Stimulated activated CD4-positive, alpha-beta T cell treated with anti-CD3 and anti-CD28 coated beads, Interleukin-4, amount 100 ng/mL, for 48 hours (primary cell): Measurements from ENCODE around the gene PAX8.
"Not testable (repeated sequence)": the region's sequence is repeated elsewhere in the genome, so short reads cannot be mapped to it uniquely, and the experiment has no call there.

Experiments
- DNase-seq, 2 donors: peaks; one replicate each; pipeline ENCODE4 v3.0.0-alpha.2; 2020; ENCODE audit warnings: low read depth in 2 of 2

The PAX8 gene

DNA sequence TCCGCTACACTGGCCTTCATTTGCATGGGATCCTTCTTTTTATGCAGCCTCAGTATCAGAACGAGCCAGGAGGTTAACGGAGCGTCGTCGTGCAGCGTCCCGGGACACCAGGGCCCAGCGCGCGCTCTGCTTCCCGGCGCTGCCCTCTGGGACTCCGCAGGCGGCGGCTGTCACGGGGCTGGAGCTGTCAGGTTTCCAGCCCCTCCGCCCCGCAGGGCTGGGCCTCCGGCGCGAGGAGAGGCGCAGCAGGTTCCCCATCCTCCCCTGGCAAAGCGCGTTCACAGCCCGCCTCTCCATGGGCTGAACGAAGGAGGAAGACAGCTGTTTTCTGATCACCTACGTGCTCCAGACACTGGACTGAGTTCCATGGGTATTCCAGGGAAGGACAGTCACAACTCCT lies 12.5 kb upstream of the PAX8 start:
- no peak for DNase-seq

DNA sequence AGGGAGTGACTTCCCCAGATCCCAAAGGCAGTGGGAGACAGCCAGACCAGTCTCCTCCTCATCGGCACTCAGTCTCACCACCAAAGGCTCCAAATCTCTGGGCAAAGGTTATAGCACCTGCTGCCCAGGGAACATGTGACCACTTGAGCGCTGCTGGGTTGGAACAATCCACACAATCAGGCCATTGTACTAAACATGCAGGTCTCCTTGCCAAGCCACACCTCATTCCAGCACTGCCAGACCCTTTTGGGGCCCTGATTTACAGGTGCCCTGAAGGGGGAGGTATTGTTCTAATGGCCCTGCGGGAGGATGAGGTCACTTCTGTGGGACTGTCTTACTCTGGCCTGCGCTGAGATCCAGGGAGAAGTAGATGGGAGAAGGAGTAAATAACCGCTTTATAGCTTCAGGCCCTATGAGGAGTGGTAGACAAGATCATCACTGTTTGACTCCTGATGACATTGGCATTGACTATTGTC lies 10.0 kb upstream of the PAX8 start:
- not testable (repeated sequence) for DNase-seq

DNA sequence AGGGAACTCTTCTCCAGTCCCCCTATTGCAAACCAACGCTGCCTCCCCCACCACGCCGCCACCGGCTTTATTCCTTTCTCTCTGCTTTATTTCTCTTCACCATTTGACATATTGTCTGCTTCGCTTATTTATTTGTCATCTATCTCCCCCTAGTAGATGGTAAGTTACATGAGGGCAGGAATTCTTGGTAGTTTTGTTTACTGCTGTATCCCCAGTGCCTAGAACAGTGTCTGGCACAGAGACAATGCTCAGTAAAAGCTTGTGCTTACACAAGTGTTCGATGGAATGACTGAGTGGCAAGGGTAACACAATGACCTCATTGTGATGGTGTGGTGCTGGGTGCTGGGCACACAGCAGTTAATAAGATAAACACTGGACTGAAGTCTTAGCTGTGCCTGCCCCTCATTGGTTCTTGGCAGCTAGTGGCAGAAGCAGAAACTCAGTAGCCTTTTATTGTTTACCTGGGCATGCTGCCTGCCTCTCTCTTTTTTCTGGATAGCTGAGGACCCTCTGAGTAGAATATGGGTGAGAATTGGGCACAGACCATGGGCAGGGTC lies 9.5 kb upstream of the PAX8 start:
- not testable (repeated sequence) for DNase-seq

DNA sequence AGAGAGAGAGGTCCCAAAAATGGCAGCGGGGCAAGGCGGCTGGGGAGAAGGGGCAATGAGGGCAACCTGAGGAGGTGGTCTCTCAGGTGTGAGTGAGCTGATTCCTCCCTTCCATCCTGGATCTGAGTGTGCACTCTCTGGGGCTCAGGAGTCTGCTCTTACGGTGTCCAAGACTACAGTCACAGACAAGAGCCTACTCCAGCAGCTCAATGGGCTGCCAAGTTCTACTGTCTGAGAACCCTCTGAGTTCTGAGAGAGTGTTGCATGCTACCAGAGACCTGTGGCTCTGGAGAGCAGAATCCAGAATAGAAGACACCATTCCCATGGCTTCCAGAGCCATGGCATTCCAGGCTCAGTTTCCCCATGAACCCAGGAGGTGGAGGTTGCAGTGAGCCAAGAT lies 7.1 kb upstream of the PAX8 start:
- no peak for DNase-seq

DNA sequence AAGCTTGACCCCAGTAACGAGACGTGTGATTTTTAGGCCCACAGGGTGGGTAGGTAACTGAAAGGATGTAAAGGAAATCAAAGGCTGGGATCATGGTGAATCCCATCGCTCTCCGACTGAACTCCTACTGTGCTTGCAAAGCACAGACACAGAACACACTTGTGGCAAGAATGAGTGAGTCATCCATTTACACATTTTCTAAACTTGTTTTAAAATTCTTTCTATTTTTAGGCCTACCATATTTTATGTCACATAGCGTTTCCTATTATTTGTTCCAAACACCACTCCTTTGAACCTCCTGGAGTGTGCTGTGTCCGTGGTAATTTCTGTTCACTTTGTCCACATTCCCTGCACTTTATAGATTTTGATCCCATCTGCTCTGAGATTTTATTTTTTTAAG lies 6.3 kb upstream of the PAX8 start:
- not testable (repeated sequence) for DNase-seq

DNA sequence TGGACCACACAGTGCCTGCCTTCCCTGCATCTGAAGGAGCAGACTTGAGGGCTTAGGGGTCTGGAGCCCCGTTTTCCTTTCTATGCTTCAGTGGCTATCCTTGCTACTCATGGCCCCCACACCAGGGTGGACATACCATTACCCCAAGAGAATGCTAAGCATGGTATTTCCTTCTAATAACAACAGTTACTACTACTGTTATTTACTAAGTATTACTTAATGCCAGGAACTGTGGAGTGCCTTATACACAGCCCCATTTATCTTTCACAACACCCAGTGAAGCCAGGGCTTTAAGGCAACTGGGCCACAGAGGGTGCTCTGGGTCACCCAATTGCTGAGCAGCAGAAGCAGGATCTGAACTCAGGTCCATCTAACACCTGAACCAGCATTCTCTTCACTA lies 5.8 kb upstream of the PAX8 start:
- DNase-seq = no peak

DNA sequence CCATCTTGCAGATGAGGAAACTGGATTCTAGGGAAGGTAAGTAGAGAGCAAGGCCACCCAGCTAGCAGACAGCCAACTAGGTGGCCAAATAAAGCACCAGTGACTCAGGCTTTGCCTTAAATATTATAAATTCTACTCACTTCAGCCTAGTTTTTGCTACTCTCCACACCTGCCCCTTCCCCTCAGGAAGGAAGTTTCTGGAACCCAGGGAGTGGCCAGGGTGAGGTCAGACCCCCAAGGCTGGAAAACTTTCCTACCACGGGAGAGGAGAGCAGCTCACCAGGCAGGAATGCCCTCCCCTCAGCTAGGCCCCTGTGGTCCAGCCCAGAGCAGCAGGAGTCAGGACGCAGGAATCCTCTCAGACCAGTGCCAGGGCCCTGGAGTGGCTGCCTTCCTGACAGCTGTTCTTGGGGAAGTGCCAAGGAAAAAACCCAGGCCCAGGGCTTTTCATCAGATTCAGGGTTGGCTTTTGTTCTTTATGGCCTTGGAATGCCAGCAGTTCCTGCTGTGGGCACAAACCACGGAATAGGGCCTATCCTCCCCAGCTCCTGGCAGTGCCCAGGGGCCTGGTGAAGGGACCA lies 5.1 kb upstream of the PAX8 start:
- DNase-seq = no peak

DNA sequence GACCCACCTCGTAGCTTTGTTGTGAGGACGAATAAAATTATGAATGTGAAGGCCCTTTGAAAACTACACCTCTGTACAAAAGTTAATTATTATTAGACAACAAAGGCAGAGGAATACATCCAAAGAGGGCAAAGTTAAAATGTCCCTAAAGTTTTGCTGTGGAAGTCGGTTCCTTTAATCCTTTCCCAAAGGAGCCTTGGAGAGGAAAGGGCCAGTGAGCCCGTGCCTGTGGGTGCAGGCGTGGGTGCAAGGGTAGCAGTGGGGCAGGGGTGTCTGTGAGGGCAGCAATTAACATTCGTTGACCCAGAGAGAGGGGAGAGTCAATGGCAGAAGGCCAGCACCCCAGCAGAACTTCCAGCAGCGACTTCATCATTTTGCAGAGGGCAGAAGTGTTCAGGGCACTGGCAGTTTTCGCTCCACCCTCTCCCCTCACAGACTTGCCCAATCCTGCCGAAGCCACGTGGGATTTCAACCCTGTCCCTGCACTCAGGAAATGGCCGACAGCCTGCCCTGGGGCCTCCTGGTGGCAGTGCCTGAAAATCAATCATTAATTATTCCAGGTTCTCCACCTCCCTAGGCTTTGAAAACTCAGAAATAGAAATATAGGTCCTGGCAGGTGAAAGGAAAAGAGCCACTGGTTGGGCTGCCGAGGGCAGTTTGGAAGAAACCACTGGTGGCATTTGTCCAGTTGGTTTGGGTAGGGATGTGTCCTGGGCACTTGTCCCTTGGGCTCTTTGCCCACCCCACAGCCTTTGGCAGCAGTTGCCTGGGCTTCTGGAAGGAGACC lies 4.2 kb upstream of the PAX8 start:
- no peak for DNase-seq

DNA sequence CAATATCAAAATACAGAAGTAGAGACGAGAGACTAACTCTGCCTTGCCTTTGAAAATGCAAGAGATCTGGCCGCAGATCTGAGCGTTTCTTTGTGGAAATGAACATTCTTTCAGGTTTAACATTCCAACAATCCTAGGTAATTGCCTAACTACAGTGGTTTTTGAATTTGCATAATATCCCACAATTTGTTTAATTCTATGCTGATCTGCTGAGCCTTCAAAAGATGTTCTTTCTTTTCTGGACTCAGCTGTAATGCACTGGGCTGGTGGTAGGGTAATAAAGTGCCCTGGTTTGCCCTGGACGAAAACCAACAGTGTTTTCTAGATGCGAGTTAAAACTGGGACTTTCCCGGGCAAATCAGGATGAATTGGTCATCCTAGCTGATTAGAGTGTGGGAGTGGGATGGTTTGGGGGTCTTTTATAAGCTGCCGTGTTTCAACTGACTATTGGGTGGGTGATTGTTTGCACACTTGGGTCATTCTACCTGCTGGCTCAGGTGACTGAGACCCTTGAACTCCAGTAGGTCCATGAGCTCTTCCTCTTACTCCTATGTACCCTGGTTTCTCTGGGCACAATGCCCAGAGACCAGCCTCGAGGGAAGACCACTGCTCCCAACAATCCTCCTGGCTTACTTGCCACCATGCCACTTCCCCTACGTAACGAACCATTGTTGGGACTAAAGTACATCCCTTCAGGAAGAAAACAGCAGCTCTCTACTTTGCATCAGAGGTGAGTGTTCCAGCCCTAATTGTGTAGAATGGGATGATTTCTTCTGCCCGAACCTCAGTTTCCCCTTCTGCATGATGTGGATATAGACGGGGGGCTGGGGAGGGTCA lies 3.4 kb upstream of the PAX8 start:
- DNase-seq = no peak

DNA sequence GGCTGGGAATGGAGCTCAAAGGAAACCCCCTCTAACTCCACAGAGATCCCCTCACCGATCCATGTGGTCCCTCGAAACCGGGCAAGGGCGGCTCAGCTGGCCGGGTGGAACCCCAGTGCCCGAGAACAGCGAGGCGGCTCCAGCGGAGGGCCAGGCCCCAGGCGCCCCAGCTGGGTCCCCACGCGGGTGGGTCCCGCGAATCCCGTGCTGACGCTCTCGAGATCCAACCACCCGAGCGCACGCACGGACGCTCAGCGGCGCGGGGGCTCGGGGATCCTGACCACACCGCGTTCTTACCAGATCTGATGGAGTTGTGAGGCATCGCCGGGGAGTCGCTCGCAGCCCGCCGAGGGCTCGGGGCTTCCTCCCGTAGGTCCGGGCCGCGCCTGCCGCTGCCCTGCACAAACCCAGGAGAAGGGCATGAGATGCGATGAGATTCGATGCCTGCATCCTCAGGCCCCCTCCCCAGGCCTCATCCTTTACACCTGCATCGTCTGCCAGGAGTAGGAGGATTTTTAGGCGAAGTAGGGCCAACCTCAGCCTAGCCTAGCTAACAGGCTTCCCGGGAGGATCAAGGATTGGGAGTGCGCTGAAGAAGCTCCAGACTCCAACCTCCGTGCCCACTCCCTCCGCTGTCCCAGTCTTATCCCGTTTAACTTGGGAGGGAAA lies 514 bp downstream of the PAX8 start:
- DNase-seq = no peak

DNA sequence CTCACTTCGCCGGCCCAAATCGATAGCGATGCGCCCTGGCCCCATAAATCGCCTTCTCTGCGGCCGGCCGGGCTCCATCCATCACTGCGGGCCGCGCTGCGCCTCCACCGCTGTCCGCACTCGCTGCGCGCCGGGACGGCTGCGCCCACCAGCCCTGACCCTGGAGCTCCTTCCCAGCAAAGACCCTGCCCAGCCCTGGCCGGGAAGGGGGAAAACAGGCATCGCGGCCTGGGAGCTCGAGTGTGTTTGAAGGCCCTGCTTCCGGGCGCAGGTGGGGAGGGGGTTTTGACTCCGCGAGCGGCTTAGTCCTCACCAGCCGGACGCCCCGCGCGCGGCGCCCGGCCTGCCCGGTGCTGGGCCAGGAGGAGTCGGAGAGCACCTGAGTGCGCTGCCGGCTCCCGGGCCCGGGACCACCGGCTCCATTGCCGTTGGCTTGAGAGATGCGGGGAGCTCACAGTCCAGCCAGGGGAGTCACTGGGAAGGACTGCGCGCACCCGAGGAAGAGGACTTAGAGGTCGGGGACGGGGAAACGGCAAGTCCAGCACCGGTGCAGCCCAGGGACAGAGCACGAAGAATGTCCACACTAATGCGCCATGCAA lies 1.1 kb downstream of the PAX8 start:
- DNase-seq = no peak

DNA sequence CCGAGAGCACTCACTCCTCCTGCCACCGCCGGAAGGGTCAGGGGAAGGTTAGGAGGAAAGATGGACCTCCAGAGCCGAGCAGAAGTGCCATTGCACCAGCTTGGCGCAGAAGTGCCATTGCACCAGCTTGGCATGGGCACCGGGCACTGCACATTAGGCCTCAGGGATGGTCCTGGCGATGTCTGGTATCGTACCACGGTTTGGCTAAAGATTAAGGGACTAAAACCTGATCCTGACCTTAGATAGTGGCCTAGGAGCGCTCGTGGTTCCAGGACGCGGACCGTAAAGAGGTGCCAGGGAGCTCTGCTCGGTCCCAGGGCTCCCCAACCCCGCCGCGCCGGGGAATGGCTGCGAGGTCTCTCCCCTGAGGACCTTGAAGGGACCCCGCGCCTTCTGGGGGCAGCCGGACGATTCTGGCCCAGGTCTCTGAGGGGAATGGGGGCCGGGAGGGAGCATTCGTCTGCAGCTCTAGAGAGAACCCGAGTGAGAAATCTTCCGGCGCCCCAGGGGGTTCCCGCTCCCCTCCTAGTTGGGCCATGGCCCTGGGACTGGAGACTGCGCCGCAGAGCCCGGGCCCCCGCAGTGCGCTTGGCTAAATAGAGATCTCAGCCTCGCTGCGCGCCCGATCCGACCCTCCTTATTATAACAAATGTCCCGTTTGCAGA lies 1.8 kb downstream of the PAX8 start:
- no peak for DNase-seq

DNA sequence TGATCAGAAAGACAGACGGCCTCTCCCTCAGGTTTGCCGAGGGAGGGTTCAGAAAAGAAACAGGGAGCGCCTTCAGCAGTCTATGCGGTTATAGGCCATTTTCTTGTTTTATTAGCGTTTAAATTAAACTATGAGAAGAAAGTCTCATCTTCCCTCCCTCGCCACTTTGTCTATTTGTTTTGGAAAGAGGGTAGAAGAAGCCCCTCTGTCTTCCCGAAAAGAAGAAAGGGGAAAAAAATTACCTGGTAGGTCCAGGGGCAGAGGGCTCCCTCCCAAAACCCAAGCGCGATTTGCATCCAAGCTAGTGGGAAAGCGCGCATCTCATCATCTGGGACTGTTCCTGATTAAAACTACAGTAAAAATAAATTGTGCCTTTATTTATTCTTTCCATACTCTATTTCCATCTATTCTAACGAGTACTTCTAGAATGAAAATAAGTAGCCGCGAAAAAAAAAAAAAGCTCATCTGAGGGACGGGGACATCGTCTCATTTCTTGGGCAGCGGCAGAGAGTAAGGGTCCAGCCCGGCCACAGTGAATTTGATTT lies 2.4 kb downstream of the PAX8 start:
- DNase-seq = no peak

DNA sequence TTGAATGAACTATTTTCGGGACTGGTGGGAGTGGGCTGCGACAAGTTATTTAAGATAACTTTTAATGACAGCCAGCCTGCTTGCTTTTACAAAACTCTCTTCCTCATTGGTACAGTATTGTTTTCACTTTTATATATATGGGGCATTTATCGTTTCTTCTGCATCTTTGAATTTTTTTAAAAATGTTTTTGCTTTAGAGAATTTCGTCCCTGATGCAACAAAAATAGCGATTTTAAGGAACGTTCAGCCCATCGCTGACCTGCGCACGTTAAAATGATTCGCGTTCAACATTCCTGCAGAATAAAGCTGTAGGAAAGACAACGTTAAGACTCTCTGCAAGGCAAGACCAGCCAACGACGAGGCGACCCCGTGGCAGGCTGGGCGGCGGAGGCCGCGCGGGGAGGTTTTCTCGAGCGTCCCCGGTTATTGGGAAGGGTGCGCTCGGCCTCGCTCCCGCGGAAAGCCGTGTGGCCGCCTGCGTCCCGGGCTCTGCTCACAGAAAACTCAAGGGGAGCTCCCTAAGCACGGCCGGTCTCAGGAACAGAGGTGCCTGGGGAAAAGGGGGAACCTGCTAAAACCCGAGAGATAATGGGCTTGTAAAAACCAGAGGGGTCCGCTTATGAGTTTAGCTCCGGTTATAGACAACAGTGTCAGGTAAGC lies 3.0 kb downstream of the PAX8 start:
- no peak for DNase-seq

DNA sequence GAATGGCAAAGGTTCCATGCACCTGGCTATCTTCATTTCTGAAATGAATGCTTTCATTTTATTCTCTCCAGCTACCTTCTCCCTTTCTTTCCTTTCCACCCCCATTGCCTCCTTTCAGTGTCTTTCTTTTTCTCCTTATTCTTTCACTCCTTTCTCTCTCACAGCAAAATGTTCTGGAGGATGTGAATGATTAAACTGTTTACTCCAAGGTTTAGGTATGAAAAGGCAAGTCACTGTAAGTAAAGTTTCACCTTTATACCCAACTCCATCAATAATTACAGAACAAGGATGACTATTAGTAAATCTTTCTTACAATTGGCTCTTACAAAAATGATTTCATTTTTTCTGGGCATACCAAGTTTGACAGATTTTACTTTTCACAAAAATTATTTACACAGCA lies 4.3 kb downstream of the PAX8 start:
- no peak for DNase-seq

DNA sequence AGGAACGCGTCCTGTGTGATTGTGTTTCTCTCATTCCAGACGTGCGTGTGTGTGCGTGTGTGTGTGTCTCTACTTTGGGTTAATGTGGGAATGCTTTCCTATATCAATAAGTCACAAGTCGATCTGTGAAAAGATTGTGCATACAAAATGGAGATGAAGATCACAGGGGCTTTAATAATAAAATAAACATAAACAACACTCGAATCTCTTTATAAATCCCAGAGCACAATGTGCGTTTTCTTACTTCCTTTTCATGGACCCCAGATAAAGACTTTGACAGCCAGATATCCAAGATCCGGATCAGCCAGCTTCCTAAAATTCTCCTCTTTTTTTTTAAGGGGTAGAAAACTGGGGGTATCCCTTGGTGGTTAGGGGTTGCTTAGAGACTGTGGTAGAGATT lies 4.7 kb downstream of the PAX8 start:
- no peak for DNase-seq

DNA sequence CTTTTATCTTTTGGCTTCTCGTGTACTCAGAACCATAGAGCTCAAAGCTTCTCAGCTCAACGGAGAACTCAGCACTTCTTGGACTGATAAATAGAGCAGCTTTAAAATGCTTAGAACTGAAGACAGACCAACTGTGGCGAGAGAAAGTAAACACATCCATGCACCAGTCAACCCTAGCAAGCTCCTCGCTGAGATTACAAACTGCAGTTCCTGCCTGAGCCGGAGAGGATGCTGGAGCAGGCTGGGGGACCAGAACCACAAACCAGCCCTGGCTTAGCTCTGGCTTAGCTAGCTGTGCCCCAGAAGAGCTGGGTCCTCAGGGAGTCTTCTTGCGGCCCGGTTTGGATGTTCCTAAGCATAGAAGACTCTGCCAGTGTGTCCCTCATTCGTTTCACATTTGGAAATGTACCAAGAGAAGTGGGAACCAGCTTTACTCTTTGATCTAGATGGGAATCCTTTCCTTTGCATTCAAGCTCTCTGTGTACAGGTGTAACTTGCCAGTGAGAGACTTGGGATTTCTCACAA lies 5.6 kb downstream of the PAX8 start:
- no peak for DNase-seq

DNA sequence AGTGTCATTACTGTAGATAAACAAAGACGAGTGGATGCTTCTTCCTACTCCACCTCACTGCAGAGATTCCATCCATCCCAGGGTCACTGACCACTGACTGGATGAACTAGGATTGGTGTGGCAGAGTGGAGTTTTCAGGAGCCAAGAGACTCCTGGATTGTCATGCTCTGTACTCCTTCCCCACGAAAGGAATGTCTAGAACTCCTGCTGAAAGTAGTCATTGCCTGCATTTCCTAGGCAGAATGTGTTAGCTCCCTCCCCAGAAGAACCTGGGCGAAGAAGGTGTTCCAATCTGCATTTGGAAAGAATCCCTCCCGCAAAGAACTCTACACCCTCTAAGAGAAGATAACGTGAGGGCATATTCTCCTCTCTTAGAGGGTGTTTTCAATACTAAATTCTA lies 6.2 kb downstream of the PAX8 start:
- no peak for DNase-seq

DNA sequence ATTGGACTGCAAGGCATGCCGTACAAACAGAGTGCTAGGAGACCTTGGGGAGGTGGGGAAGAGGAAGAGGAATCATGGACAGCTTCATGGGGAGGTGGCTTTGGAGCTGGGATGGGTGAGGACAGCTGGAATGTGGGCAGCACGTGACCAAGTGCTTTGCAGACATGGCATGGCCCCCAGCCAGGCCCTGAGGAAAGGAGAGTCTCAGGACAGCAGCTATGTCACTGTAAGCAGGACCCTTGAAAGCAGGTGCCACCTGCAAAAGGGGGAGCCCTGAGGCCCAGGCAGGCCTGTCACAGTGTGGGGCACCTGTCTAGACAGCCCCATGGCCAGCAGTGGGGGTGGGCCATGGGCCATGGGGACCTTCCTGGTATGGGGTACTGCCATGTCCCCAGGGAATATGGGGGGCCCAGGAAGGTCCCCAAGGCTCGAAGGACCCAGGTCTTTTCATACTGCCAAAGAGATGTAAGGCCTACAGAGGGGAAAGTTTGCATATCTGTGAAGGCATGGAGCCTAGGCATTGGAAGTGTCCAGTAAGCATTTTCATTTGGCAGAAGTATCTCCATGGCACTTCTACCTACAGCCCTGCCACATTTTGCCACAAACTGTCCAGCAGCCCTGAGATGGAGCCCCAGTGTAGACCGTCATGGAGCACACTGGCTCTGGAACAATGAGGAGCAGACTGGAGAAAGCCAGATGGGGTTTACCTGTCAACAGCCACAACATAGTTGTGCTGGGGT lies 9.9 kb downstream of the PAX8 start:
- no peak for DNase-seq
